Measurements from ENCODE around the gene EPB41L2. TPM values are rescaled to one million over a fixed set of nuclear protein-coding genes. Genes with fewer than 3 reads are reported as not detected.

Gene EPB41L2
- total RNA-seq, 1 experiment from 2014 or later = 74.8 TPM

- no peak overlapping the region for H3K4me2 ChIP-seq (ENCODE audit: low read length)
- ChIA-PET CTCF (no interaction called here), RAD21 (ENCODE audit: low non-redundant PET in 1 of 2, low total read pairs in 2 of 2, uncharacterized antibody in 2 of 2, unreplicated experiment in 2 of 2) (no interaction called here), POLR2A (no interaction called here)
- no peak overlapping the region for H3K4me3 ChIP-seq (replicated peaks in 1 of 2; ENCODE audit: low read depth in 1 of 2, low read length in 2 of 2)
- ATAC-seq (no peak), DNase-seq (ENCODE audit: low read depth, low spot score) (no peak)
- H2AFZ ChIP-seq (ENCODE audit: low read depth, low read length, poor library complexity, severe bottlenecking) = no peak overlapping the region
- no peak overlapping the region for H3K27ac ChIP-seq (ENCODE audit: low read depth, low read length)
- no peaks in the 10 kb centered on the region for H3K36me3 ChIP-seq (ENCODE audit: control insufficient read depth in 1 of 2, insufficient read depth in 2 of 2, low read length in 2 of 2)
- peaks cover 6 to 11% of the 10 kb centered on the region in 2 experiments; a peak in 2 of 4 replicates for H3K9me3 ChIP-seq (ENCODE audit: control insufficient read depth in 1 of 2, insufficient read depth in 1 of 2, low read depth in 1 of 2, low read length in 2 of 2)
- TF ChIP-seq ELF1 (IDR thresholded peaks at IDR 0.05; ENCODE audit: borderline replicate concordance, low read depth) (no peak), YY1 (IDR thresholded peaks at IDR 0.05; ENCODE audit: extremely low read depth, insufficient replicate concordance, low read depth, low read length) (no peak), SRF (IDR thresholded peaks at IDR 0.05; ENCODE audit: low read depth) (no peak), JUND (IDR thresholded peaks at IDR 0.05) (no peak), ATF3 (IDR thresholded peaks at IDR 0.05) (no peak), EZH2 (IDR thresholded peaks at IDR 0.05) (no peak), MAX (IDR thresholded peaks at IDR 0.05) (no peak), RAD21 (IDR thresholded peaks at IDR 0.05; ENCODE audit: low read depth) (no peak), ZNF274 (IDR thresholded peaks at IDR 0.05; ENCODE audit: low read depth, low read length) (no peak), ZBTB33 (IDR thresholded peaks at IDR 0.05; ENCODE audit: extremely low read depth, insufficient replicate concordance, low read length) (no peak), REST (IDR thresholded peaks at IDR 0.05; ENCODE audit: low read depth) (no peak), FOSL1 (IDR thresholded peaks at IDR 0.05; ENCODE audit: low read depth) (no peak), CEBPB (IDR thresholded peaks at IDR 0.05; ENCODE audit: low read depth) (no peak)
- H4K20me1 ChIP-seq (ENCODE audit: insufficient read depth) = no peaks in the 10 kb centered on the region
- no peaks in the 10 kb centered on the region for H3K4me1 ChIP-seq (ENCODE audit: control insufficient read depth in 1 of 2, insufficient read depth in 2 of 2, low read length in 2 of 2)
- BruUV-seq (replicated peaks) = no TSS peak
- intact Hi-C loops (cut with micrococcal nuclease) = no loop called here
- no peaks in the 10 kb centered on the region for H3K27me3 ChIP-seq (ENCODE audit: insufficient read depth, low read length)
- H3K9me2 ChIP-seq (ENCODE audit: insufficient read depth) = no peaks in the 10 kb centered on the region
- peaks cover 45% of the 10 kb centered on the region for H3K79me2 ChIP-seq (ENCODE audit: insufficient read depth, low read length)
- no peak overlapping the region for H3K9ac ChIP-seq (ENCODE audit: low read length)
Measured at GRCh38 chr6:131004936-131005335, 58.1 kb downstream of the EPB41L2 start.
